GM13977 (cell line): ENCODE measurements around the gene UPB1.

ENCODE experiments used
- DNase-seq: peaks from one replicate; pipeline ENCODE4 v3.0.0; 2012; ENCODE audit warnings: low spot score
- in situ Hi-C: fragments of 300-500 bp; cut with MboI; formaldehyde crosslinking; loops from one replicate; pipeline ENCODE4 v1.12.0; 2022; ENCODE audit warnings: low sequenced_read_pairs, low pct_unique_long_range_greater_than_20kb, mixed read lengths, inconsistent platforms; ENCODE audit not compliant: unreplicated experiment
- TF ChIP-seq, protein P1 (sequence below): IDR thresholded peaks from 2 replicates; pipeline ENCODE4 v1.5.1; 2012; ENCODE audit warnings: mild to moderate bottlenecking, control low read depth; ENCODE audit not compliant: insufficient read depth; ENCODE audit errors: extremely low read depth, missing control alignments

Gene UPB1

DNA sequence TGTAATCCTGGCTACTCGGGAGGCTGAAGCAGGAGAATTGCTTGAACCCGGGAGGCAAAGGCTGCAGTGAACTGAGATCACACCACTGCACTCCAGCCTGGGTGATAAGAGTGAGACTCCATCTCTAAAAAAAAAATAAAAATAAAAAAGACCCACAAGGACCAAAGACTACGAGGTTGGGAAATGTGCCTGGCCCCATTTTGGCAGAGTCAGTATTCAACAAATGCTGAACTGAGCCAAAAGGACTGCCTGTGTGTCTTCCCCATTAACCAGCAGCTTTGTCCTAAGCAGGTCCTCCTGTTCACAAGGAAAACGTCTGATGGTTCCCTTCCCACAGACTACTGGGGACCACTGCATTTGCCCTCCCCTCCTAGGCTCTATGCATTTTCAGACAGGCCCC, 40.1 kb upstream of the UPB1 start:
- no peak for DNase-seq
- in situ Hi-C loops = no loop called here
- TF ChIP-seq, protein P1, sequence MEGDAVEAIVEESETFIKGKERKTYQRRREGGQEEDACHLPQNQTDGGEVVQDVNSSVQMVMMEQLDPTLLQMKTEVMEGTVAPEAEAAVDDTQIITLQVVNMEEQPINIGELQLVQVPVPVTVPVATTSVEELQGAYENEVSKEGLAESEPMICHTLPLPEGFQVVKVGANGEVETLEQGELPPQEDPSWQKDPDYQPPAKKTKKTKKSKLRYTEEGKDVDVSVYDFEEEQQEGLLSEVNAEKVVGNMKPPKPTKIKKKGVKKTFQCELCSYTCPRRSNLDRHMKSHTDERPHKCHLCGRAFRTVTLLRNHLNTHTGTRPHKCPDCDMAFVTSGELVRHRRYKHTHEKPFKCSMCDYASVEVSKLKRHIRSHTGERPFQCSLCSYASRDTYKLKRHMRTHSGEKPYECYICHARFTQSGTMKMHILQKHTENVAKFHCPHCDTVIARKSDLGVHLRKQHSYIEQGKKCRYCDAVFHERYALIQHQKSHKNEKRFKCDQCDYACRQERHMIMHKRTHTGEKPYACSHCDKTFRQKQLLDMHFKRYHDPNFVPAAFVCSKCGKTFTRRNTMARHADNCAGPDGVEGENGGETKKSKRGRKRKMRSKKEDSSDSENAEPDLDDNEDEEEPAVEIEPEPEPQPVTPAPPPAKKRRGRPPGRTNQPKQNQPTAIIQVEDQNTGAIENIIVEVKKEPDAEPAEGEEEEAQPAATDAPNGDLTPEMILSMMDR = no peak

DNA sequence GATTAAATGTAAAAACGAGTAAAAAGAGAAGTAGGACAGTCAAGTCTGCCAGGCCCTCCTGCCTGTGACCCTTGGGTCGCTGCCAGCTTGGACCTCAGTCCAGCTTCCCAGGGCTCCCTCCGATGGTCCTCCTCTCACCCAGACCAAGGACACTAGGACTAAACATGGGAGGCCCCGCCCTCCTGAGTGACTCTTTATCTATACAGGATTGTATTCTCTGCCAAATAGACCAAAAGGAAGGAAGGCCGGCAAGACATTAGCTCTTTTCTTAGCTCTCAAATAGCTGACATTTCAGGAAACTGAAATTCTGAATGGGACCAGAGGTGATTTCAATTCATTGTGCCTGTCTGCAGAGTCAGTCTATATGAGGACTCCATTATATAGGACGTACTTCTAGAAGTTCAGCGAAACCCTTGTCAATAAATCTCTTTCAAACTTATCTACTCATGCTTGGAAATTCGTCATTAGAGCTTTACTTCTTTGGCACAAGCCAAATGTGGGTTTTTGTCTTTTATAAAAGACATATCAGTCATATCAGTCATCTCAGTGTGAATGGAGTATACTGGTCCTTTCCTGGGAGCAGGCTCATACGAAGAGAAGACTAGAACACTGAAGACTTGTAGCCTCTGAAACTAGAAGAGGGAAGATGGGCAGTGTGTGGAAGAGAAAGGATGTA, 39.2 kb upstream of the UPB1 start:
- in situ Hi-C loops = no loop called here
- TF ChIP-seq, protein P1 = no peak
- DNase-seq = no peak

DNA sequence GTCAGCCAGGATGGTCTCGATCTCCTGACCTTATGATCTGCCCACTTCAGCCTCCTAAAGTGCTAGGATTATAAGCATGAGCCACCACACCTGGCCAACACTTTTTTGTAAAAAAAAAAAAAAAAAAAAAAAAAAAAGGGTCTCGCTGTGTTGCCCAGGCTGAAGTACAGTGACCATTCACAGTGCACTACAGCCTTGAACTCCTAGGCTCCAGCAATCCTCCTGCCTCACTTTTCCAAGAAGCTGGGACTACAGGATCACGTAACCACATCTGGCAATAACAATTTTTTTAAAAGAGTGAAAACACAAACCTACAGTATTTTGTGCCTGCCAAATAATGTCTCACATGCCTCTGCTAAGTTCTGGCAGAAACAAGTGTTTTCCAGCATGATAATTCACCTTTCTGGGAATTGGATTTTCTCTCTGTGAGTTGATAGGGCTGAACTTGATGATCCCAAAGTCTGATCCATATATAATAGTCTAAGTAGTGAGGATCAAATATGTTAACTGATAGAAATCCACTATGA, 37.2 kb upstream of the UPB1 start:
- in situ Hi-C loops = no loop called here
- TF ChIP-seq, protein P1 = no peak
- DNase-seq = no peak

DNA sequence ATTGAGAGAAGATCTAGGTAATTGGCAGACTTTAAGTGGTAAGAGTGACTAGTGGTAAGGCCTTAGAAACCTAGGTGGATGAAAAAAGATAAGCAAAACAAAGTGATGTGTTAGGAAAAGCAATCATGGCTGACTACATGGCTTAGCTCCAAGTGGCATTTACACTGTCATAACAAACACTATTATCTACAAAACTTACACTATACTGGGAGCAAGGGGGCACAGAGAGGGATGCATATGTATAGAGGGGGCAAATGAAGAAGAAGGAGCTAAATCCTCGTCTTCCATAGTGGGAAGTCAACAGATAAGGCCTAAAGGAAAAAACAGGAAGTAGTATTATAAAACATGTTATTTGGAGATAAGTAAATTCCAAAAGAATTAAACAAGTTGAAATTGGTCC, 35.2 kb upstream of the UPB1 start:
- no peak for DNase-seq
- TF ChIP-seq, protein P1 = no peak
- in situ Hi-C loops = no loop called here

DNA sequence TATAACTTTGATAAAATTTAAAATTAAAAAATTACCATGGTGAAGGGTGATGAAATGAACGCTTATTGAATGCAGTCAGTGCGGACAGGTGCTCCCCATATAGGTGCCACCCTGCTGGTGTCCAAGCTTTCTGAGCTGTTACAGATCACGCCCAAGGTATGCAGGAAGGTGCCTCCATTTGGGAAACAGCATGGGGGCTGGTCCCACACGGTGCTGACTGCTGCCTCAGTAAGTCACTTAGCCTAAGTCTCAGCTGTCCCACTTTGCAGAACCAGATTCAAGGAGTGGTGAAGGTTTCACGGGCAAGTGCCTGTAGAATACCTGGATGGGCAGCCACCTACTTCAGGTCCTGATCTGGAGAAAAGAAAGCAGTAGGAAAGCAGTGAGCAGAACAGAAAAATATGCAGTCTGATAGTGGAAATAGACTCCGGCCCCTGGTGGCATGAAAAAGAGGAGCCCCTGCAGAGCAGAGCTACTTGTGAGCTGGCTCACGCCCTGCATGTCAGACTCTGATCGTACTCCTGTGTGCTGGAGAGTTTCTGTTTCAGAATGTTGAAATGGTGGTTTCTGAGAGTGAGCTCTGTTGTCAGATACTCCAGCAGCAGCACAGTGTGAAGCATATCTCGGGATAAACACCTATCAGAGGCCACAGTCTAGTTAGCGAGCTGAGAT, 34.6 kb upstream of the UPB1 start:
- TF ChIP-seq, protein P1 = no peak
- no peak for DNase-seq
- in situ Hi-C loops = no loop called here

DNA sequence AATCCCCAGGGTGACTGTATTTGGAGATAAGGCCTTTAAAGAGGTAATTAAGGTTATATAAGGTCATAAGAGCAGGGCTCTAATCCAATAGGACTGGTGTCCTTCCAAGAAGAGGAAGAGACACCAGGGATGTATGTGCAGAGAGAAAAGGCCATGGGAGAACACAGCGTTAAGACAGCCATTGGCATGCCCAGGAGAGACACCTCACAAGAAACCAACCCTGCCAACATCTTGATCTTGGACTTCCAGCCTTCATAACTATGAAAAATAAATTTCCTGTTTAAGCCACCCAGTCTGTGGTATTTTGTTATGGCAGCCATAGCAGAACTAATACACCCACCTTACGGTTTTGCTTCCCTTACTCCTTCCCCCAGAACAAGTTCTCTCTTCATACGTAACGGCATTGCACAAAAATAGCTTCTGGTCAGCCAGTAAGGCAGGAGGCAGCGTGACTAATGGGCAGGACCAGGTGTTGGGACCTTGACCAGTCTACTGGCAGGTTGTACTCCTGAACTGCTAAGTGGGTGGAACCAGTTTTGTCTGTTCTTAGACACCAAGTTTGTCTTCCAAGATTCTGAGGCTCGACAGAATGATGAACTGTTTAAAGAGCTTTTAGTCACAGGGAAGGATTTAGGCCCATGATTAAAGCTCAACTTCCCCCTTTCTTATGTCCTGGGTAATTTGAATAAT, 31.9 kb upstream of the UPB1 start:
- in situ Hi-C loops = no loop called here
- no peak for DNase-seq
- TF ChIP-seq, protein P1 = no peak
